A549 (cell line): ENCODE measurements around the gene LSM12. TPM values are rescaled to one million over a fixed set of nuclear protein-coding genes. Genes with fewer than 3 reads are reported as not detected.

Experiments used
- ATAC-seq, 2 experiments: fragments of 200-7000 bp in 1 of 2; fragments of >200 bp in 1 of 2; cut with Nextera tagmentation in 1 of 2; cut with Tn5 transposase in 1 of 2; 3 replicates each; pipeline versions ENCODE4 v1.8.0 to v1.9.1; 2018 to 2020; ENCODE audit warnings: mild to moderate bottlenecking in 1 of 2, moderate library complexity in 1 of 2
- CTCF ChIA-PET: fragments of 300-600 bp; sonication (Branson Sonifier 250); formaldehyde crosslinking; extraction: SDS; loops from one replicate; lab custom pipeline; 2021; ENCODE audit warnings: antibody characterized with exemption, inconsistent platforms; lab: Yijun Ruan, JAX
- POLR2A ChIA-PET: fragments of 350-600 bp; formaldehyde crosslinking; extraction: SDS; loops from one replicate; lab custom pipeline; 2021; ENCODE audit warnings: antibody characterized with exemption, inconsistent platforms; lab: Yijun Ruan, JAX
- DNase-seq, 2 experiments: peaks; one replicate each; pipeline versions ENCODE4 v3.0.0 to v3.0.0-alpha.2; 2011 to 2016; ENCODE audit warnings: low read depth in 1 of 2, low spot score in 1 of 2
- FAIRE-seq: peaks from 2 replicates; lab custom pipeline; 2011; peaks lifted over from hg19 to GRCh38; lab: Jason Lieb, UNC
- H3K27ac ChIP-seq, 2 experiments: fragments of >200 bp; sonication (Bioruptor Twin); formaldehyde crosslinking; 3 replicates each; pipeline ENCODE4 v1.5.1; 2016 to 2017
- H3K4me1 ChIP-seq: fragments of >200 bp; sonication (Bioruptor Twin); formaldehyde crosslinking; 3 replicates; pipeline ENCODE4 v1.6.1; 2016
- H3K4me2 ChIP-seq: fragments of >200 bp; sonication (Bioruptor Twin); formaldehyde crosslinking; 3 replicates; pipeline ENCODE4 v1.6.1; 2016
- H3K4me3 ChIP-seq: fragments of >200 bp; sonication (Bioruptor Twin); formaldehyde crosslinking; 3 replicates; pipeline ENCODE4 v1.5.1; 2016
- H3K9me3 ChIP-seq: fragments of >200 bp; sonication (Bioruptor Twin); formaldehyde crosslinking; 3 replicates; pipeline ENCODE4 v1.6.1; 2016
- BHLHE40 ChIP-seq: IDR thresholded peaks from 2 replicates; pipeline ENCODE4 v1.6.1; 2012; ENCODE audit warnings: low read depth, low read length, inconsistent platforms
- CEBPB ChIP-seq, 2 experiments: fragments of >200 bp in 1 of 2; sonication (Bioruptor Twin) in 1 of 2; formaldehyde crosslinking in 1 of 2; IDR thresholded peaks; 2 replicates each; pipeline ENCODE4 v1.6.1; 2012 to 2016
- CHD2 ChIP-seq: fragments of 150-350 bp; IDR thresholded peaks from 2 replicates; pipeline ENCODE4 v1.6.1; 2014; ENCODE audit warnings: low read length; ENCODE audit not compliant: partially characterized antibody
- FOSL2 ChIP-seq, 2 experiments: fragments of 450-650 bp in 1 of 2; fragments of >200 bp in 1 of 2; sonication (Bioruptor Twin) in 1 of 2; formaldehyde crosslinking; IDR thresholded peaks; 2 replicates each; pipeline versions ENCODE4 v1.5.0 to v1.6.1; 2016 to 2020; ENCODE audit warnings: mild to moderate bottlenecking in 1 of 2, moderate library complexity in 1 of 2
- FOXS1 ChIP-seq: fragments of 250-450 bp; sonication (Bioruptor Pico); IDR thresholded peaks from 2 replicates; pipeline ENCODE4 v1.5.0; 2020; ENCODE audit warnings: mild to moderate bottlenecking, moderate library complexity
- GATA3 ChIP-seq: IDR thresholded peaks from 2 replicates; pipeline ENCODE4 v1.6.1; 2012; ENCODE audit warnings: borderline replicate concordance
- HEYL ChIP-seq: fragments of 250-450 bp; sonication (Bioruptor Pico); IDR thresholded peaks from 2 replicates; pipeline ENCODE4 v1.8.0; 2021; ENCODE audit warnings: mild to moderate bottlenecking, moderate library complexity
- HOXB5 ChIP-seq: fragments of 250-450 bp; sonication (Bioruptor Pico); IDR thresholded peaks from 2 replicates; pipeline ENCODE4 v1.5.0; 2020; ENCODE audit warnings: mild to moderate bottlenecking, moderate library complexity
- KDM5A ChIP-seq: fragments of 200-600 bp; sonication (generic); IDR thresholded peaks from 2 replicates; pipeline ENCODE4 v1.6.1; 2016; ENCODE audit warnings: antibody characterized with exemption, mild to moderate bottlenecking
- MAZ ChIP-seq: fragments of 150-350 bp; IDR thresholded peaks from 2 replicates; pipeline ENCODE4 v1.6.1; 2014; ENCODE audit warnings: antibody characterized with exemption, low read depth, low read length, borderline replicate concordance
- MYC ChIP-seq: IDR thresholded peaks from 2 replicates; pipeline ENCODE4 v1.6.1; 2012; ENCODE audit warnings: mild to moderate bottlenecking, inconsistent platforms, low read length, improper control_type of control experiment, borderline replicate concordance
- NPAS2 ChIP-seq: fragments of 250-450 bp; sonication (Bioruptor Pico); IDR thresholded peaks from 2 replicates; pipeline ENCODE4 v1.8.0; 2022; ENCODE audit warnings: mild to moderate bottlenecking, moderate library complexity, borderline replicate concordance
- POLR2A ChIP-seq: IDR thresholded peaks from 2 replicates; pipeline ENCODE4 v1.6.1; 2012; ENCODE audit warnings: mild to moderate bottlenecking, low read length
- RARB ChIP-seq: fragments of 250-450 bp; sonication (Bioruptor Pico); IDR thresholded peaks from 2 replicates; pipeline ENCODE4 v1.8.0; 2021; ENCODE audit warnings: mild to moderate bottlenecking, moderate library complexity
- RNF2 ChIP-seq: fragments of 200-600 bp; sonication (generic); IDR thresholded peaks from 2 replicates; pipeline ENCODE4 v1.6.1; 2016; ENCODE audit warnings: low read depth, mild to moderate bottlenecking, antibody characterized with exemption, moderate library complexity, borderline replicate concordance
- SMC3 ChIP-seq: fragments of >200 bp; sonication (Bioruptor Twin); formaldehyde crosslinking; IDR thresholded peaks from 3 replicates; pipeline ENCODE4 v1.6.1; 2018; ENCODE audit warnings: inconsistent platforms
- SREBF2 ChIP-seq: fragments of 450-650 bp; IDR thresholded peaks from 2 replicates; pipeline ENCODE4 v1.6.1; 2014; ENCODE audit warnings: mild to moderate bottlenecking, moderate library complexity
- ZFP36 ChIP-seq: fragments of 450-650 bp; IDR thresholded peaks from 2 replicates; pipeline ENCODE4 v1.6.1; 2014; ENCODE audit warnings: borderline replicate concordance; ENCODE audit not compliant: partially characterized antibody
- WGBS: methylation state at CpG from one replicate; pipeline ENCODE4 v1.1.6; 2017; ENCODE audit errors: missing lambda C conversion rate; 5-methylcytosine and 5-hydroxymethylcytosine counted together
- polyA plus RNA-seq, 4 experiments: library from polyadenylated mRNA; depleted of rRNA in 3 of 4; stranded (reverse); fragments of >200 nt; fragmentation: RNase III in 1 of 4; extraction: RNeasy Plus Mini Kit Qiagen cat#74134 plus additional on column Dnase treatment in 1 of 4; gene quantifications; 2 replicates in 3 of 4; 3 replicates in 1 of 4; pipeline ENCODE4 v1.2.3, GENCODE V29; 2011 to 2017
- TF ChIP-seq, protein P1 (sequence below): fragments of 150-350 bp; IDR thresholded peaks from 2 replicates; pipeline ENCODE4 v1.6.1; 2014; ENCODE audit warnings: low read depth, mild to moderate bottlenecking, low read length
- TF ChIP-seq, protein P2 (sequence below): fragments of 200-600 bp; sonication (generic); IDR thresholded peaks from 2 replicates; pipeline ENCODE4 v1.6.1; 2016; ENCODE audit warnings: antibody characterized with exemption, mild to moderate bottlenecking, moderate library complexity
- TF ChIP-seq, protein P3 (sequence below): IDR thresholded peaks from 2 replicates; pipeline ENCODE4 v1.6.1; 2012; ENCODE audit warnings: low read depth, borderline replicate concordance
- TF ChIP-seq, protein P4 (sequence below): fragments of 450-650 bp; IDR thresholded peaks from 2 replicates; pipeline ENCODE4 v1.6.1; 2014; ENCODE audit warnings: antibody characterized with exemption
- TF ChIP-seq, protein P5 (sequence below): fragments of 250-450 bp; sonication (Bioruptor Pico); IDR thresholded peaks from 2 replicates; pipeline ENCODE4 v1.5.0; 2021; ENCODE audit warnings: mild to moderate bottlenecking, moderate library complexity, borderline replicate concordance
- TF ChIP-seq, protein P6 (sequence below): fragments of >200 bp; sonication (Bioruptor Twin); formaldehyde crosslinking; IDR thresholded peaks from 3 replicates; pipeline ENCODE4 v1.6.1; 2016

The LSM12 gene
- polyA plus RNA-seq, 2 of the 4 experiments (the other 2 are of a cell fraction): 43.9 to 75.0 TPM

DNA sequence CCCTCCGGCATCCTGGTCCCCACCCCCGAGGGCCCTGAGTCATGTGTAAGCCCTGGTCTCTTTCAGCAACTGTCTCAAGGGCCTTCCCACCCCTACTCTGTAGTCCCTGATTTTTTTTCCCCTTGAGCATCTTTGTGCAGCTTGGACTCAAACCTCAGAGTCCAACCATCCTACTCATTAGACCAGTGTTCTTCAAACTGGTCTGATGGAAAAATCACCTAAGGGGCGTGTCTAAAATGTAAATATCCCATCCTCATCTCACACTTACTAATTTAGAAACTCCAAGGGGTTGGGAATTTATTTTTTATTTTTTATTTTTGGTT, 4.7 kb upstream of the LSM12 start:
- TF ChIP-seq FOSL2 (IDR thresholded peaks at IDR 0.05) (no peak), FOSL2 (CRISPR knock-in tag; IDR thresholded peaks at IDR 0.05) (peak; percentile 31; the same call in 1 of the 2 replicates), KDM5A (no peak)
- H3K9me3 ChIP-seq: no peaks in the 10 kb centered on the region
- POLR2A ChIA-PET: interaction anchor here (0.8 to 2.8 kb wide), 8 partner anchors 12 to 56 kb away, joined by 3 to 25 read pairs (median 8); partner anchors contain the start of genes HDAC5 and TMEM101
- WGBS: under 1% methylated on average over 3 of the region's 3 CpGs
- DNase-seq (no peak), FAIRE-seq (no peak), ATAC-seq (no peak; a peak in 1 of 6 replicates)
- H3K4me3 ChIP-seq: peak overlapping the region; percentile 69
- H3K4me1 ChIP-seq: peaks cover 19% of the 10 kb centered on the region
- H3K4me2 ChIP-seq: peak overlapping the region; percentile 75
- peak overlapping the region; percentile 92 to 93 for H3K27ac ChIP-seq
- CTCF ChIA-PET: interaction anchor here (0.7 to 7.7 kb wide), 4 partner anchors 13 to 69 kb away, joined by 5 to 108 read pairs (median 36); no protein-coding TSS in a partner anchor

DNA sequence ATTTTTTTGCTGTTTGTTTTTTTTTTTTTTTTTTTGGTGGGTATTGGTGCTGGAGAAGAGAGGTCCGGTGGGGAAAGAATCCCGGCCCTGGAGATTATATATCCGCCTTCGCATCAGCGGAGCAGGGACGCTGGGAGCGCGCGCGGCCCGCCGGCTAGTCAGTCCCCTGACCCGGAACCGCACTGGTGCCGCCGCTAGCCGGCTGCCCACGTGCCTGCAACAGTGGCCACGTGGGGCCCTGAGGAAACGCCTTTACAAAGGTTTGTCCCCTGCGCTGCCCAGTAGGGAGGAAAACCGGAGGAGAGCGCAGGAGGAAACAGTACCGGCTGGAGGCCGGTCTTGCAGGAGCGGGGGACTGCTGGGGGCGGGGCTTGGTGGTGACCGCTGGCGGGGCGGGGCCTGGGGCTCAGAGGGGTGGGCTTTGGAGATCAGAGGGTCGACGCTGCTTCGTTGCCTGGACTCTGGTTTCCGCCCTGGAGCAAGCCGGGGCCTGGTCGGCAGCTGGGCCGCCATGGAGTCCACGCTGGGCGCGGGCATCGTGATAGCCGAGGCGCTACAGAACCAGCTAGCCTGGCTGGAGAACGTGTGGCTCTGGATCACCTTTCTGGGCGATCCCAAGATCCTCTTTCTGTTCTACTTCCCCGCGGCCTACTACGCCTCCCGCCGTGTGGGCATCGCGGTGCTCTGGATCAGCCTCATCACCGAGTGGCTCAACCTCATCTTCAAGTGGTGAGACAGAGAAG, 4.2 kb upstream of the LSM12 start, which contains the start of gene G6PC3:
G6PC3 (plus strand) TSS at position 281 of the 743 bp plus-strand sequence; CDS start at position 512, 231 bp downstream.
- H3K4me3 ChIP-seq: peak within 1 kb of the TSS; percentile 69
- peak; percentile 85 for FAIRE-seq
- peak; percentile 99 to 100 for DNase-seq
- ChIA-PET CTCF (interaction anchor here (0.6 to 7.7 kb wide), 7 partner anchors 13 to 225 kb away, joined by 3 to 108 read pairs (median 5); no protein-coding TSS in a partner anchor), POLR2A (interaction anchor here (0.6 to 2.8 kb wide), 24 partner anchors 13 to 841 kb away, joined by 3 to 25 read pairs (median 5); partner anchors contain the start of genes HDAC5 and TMEM101)
- peaks cover 19% of the 10 kb centered on the region for H3K4me1 ChIP-seq
- H3K4me2 ChIP-seq: peak within 1 kb of the TSS; percentile 75
- H3K27ac ChIP-seq: peak within 1 kb of the TSS; percentile 92 to 93
- H3K9me3 ChIP-seq: no peaks in the 10 kb centered on the region
- ATAC-seq: peak; percentile 80 to 92
- WGBS: under 1% methylated on average over 46 of the region's 53 CpGs
- TF ChIP-seq HOXB5 (0 out of 2 replicates have a peak, but pooled peaks have one; percentile 24), SMC3 (peak; percentile 41), NPAS2 (CRISPR knock-in tag) (peak; percentile 95), BHLHE40 (peak; percentile 75; the same call in 1 of the 2 replicates), SREBF2 (no peak), FOXS1 (CRISPR knock-in tag) (no peak), FOSL2 (IDR thresholded peaks at IDR 0.05) (no peak), FOSL2 (CRISPR knock-in tag; IDR thresholded peaks at IDR 0.05) (no peak), MYC (peak; percentile 100), ZFP36 (no peak), POLR2A (peak; percentile 97), CEBPB (IDR thresholded peaks at IDR 0.05) (0 out of 4 replicates have a peak, but pooled peaks of 1 of the 2 experiments have one; percentile 59), RNF2 (no peak), GATA3 (peak; percentile 62), CHD2 (no peak), HEYL (CRISPR knock-in tag) (no peak), RARB (CRISPR knock-in tag) (no peak), MAZ (peak; percentile 78; the same call in 1 of the 2 replicates)
- TF ChIP-seq, protein P1, sequence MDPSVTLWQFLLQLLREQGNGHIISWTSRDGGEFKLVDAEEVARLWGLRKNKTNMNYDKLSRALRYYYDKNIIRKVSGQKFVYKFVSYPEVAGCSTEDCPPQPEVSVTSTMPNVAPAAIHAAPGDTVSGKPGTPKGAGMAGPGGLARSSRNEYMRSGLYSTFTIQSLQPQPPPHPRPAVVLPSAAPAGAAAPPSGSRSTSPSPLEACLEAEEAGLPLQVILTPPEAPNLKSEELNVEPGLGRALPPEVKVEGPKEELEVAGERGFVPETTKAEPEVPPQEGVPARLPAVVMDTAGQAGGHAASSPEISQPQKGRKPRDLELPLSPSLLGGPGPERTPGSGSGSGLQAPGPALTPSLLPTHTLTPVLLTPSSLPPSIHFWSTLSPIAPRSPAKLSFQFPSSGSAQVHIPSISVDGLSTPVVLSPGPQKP: no peak
- TF ChIP-seq, protein P2, sequence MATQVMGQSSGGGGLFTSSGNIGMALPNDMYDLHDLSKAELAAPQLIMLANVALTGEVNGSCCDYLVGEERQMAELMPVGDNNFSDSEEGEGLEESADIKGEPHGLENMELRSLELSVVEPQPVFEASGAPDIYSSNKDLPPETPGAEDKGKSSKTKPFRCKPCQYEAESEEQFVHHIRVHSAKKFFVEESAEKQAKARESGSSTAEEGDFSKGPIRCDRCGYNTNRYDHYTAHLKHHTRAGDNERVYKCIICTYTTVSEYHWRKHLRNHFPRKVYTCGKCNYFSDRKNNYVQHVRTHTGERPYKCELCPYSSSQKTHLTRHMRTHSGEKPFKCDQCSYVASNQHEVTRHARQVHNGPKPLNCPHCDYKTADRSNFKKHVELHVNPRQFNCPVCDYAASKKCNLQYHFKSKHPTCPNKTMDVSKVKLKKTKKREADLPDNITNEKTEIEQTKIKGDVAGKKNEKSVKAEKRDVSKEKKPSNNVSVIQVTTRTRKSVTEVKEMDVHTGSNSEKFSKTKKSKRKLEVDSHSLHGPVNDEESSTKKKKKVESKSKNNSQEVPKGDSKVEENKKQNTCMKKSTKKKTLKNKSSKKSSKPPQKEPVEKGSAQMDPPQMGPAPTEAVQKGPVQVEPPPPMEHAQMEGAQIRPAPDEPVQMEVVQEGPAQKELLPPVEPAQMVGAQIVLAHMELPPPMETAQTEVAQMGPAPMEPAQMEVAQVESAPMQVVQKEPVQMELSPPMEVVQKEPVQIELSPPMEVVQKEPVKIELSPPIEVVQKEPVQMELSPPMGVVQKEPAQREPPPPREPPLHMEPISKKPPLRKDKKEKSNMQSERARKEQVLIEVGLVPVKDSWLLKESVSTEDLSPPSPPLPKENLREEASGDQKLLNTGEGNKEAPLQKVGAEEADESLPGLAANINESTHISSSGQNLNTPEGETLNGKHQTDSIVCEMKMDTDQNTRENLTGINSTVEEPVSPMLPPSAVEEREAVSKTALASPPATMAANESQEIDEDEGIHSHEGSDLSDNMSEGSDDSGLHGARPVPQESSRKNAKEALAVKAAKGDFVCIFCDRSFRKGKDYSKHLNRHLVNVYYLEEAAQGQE: peak; percentile 50; the same call in 1 of the 2 replicates
- TF ChIP-seq, protein P3, sequence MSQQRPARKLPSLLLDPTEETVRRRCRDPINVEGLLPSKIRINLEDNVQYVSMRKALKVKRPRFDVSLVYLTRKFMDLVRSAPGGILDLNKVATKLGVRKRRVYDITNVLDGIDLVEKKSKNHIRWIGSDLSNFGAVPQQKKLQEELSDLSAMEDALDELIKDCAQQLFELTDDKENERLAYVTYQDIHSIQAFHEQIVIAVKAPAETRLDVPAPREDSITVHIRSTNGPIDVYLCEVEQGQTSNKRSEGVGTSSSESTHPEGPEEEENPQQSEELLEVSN: peak; percentile 98
- TF ChIP-seq, protein P4, sequence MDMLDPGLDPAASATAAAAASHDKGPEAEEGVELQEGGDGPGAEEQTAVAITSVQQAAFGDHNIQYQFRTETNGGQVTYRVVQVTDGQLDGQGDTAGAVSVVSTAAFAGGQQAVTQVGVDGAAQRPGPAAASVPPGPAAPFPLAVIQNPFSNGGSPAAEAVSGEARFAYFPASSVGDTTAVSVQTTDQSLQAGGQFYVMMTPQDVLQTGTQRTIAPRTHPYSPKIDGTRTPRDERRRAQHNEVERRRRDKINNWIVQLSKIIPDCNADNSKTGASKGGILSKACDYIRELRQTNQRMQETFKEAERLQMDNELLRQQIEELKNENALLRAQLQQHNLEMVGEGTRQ: peak; percentile 99
- TF ChIP-seq, protein P5, sequence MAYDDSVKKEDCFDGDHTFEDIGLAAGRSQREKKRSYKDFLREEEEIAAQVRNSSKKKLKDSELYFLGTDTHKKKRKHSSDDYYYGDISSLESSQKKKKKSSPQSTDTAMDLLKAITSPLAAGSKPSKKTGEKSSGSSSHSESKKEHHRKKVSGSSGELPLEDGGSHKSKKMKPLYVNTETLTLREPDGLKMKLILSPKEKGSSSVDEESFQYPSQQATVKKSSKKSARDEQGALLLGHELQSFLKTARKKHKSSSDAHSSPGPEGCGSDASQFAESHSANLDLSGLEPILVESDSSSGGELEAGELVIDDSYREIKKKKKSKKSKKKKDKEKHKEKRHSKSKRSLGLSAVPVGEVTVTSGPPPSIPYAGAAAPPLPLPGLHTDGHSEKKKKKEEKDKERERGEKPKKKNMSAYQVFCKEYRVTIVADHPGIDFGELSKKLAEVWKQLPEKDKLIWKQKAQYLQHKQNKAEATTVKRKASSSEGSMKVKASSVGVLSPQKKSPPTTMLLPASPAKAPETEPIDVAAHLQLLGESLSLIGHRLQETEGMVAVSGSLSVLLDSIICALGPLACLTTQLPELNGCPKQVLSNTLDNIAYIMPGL (CRISPR knock-in tag): 0 out of 2 replicates have a peak, but pooled peaks have one; percentile 21
- TF ChIP-seq, protein P6, sequence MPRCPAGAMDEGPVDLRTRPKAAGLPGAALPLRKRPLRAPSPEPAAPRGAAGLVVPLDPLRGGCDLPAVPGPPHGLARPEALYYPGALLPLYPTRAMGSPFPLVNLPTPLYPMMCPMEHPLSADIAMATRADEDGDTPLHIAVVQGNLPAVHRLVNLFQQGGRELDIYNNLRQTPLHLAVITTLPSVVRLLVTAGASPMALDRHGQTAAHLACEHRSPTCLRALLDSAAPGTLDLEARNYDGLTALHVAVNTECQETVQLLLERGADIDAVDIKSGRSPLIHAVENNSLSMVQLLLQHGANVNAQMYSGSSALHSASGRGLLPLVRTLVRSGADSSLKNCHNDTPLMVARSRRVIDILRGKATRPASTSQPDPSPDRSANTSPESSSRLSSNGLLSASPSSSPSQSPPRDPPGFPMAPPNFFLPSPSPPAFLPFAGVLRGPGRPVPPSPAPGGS: peak; percentile 84
